Stimulated activated CD8-positive, alpha-beta memory T cell treated with anti-CD3 and anti-CD28 coated beads, Interleukin-4, amount 100 ng/mL, for 1 hour (primary cell): ENCODE data around the gene ATG4B.

Source experiments
- DNase-seq, 2 donors: peaks; one replicate each; pipeline ENCODE4 v3.0.0-alpha.2; 2020; ENCODE audit warnings: low read depth in 2 of 2, low spot score in 1 of 2

Gene ATG4B

DNA sequence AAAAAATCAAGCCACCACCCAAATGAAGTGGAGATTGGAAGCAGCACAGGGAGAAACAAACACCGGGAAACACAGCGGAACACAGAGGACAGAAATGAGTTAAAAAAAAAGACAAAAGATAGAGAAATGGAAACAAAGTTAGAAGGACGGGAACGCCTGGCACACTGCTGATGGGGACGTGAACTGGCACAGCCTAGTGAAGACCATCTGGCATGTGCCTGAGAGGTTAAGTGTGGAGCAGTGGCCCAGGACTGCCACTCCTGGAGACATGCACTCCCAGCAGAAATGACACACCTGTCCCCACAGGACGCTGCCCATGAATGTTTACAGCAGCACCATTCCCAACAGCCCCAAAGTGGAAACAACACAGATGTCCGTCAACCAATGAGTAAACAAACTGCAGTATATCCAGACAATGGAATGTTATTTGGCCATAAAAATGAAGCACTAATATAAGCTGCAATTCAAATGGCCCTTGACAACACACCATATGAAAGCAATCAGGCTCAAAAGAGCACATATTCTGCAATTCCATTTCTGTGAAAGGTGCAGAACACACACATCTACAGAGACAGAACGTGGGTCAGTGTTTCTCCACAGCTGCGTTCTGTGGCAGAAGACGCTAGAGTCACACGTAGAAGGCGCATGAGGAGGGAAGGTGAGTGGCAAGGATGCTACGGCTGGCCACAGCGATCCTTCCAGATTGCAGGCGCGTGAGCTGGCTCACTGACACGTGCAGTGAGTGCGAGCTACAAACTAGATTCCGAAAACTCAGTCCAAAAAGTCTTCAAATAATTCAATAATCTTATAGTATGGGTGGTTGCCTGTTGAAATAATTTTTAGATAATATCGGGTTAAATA lies 25.1 kb upstream of the ATG4B start:
- DNase-seq: no peak

DNA sequence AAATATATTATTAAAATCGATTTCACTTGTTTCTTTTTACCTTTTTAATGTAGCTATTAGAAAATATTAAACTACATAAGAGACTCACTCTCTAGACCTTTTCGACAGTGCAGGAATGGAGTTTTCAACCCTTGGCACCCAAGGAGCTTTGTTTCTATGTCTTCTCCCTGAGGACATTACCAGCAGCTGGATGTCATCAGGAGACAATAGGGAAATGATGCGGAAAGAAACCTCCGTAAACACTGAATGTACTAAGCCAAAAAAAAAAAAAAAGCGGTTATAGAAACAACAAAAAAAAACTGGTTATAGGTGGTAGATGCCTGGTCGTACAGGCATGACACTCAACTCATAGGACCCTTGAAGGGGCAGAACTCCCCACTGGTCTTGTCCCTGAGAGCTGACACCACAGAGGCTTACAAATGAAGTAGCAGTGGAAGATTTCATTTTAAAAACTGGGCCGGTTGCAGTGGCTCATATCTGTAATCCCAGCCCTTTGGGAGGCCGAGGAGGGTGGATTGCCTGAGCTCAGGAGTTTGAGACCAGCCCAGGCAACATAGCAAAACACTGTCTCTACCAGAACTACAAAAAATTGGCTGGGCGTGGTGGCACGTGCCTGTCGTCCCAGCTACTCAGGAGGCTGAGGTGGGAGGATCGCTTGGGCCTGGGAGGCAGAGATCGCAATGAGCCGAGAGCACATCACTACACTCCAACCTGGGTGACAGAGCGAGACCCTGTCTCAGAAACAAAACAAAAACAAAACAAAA lies 24.3 kb upstream of the ATG4B start:
- no peak for DNase-seq

DNA sequence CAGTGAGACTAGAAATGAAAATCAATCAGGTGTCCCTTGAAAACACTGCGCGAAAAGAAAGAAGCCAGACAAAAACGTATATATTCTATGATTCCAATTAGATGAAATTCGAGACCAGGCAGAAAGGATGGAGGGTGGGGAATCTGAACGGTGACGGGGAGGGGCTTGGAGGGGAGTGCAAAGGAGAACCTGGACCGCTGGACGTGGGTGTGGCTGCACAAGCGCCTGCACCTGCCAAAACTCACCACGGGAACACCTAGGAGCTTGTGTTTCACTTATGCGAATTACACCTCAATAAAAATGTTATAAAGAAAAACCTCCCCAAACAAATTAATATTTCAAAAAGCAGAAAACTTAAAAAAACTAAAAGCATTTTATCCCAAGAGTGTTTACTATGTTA lies 22.5 kb upstream of the ATG4B start:
- DNase-seq: no peak

DNA sequence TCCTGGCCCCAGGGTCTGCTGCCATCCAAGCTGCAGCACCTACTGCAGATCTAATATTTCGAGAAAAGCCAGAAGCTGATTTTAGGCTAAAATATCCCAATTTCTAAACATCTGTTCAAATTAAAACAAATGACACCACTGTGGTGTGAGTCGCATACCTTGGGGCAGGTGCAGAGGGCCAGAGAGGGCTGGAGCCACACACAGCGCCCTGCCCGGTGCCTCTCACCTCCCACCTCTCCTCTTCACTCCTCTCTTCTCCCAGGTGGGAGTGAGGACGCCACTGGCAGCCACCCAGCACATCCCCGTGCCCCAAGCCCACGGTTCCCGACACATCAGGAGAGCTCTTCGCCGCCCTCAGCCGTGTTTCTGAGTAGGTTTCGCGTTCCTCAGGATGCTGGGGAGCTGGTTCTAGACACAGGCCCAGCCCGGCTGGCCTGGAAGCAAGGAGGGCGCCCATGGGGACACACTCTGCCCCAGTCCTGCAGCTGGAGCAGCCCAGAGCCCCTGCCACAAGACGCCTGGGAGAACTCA lies 21.9 kb upstream of the ATG4B start:
- DNase-seq: no peak

DNA sequence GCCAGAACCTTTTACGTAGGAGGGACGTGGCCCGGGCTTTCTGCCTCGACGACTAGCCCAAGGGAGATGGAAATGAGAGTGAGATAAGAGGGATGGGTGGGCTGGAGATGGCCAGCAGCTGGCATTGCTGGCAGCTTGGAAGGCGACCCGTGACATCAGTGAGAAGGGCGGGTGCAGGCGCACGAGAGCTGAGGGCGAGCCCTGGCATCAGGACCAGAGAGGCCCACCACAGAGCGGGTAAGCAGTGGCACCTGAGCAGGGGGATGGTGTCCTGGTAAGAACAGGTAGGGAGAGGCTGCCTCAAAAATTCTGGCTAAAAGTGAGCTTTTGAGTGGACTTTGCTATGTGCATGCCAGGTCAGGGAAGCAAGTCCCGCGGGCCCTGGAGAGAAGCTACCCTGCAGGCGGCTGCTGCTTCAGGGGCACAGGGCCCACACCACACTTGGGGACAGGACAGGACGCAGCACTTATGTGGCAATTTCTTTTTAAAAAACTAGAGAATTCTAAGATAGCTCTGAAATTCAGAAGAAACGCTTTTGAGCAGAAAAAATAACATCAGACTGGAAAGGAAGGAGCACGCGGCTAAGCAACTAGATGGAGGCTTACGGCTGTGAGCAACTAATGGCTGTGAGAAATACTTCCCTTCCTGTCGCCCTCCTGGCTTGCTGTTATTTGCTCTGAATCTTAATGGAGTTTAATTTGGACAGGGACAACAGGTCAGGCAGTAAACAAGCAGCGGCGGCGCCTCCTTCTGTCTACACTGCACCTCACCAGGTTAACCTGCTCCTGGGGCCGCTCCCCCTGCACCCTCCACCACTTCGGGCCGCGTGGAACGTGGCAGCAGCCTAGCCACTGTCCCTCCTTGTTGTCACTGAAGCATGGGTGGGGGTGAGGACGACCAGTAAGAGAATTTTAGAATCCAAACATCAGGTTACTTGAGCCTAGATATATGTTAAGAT lies 21.0 kb upstream of the ATG4B start:
- DNase-seq: no peak

DNA sequence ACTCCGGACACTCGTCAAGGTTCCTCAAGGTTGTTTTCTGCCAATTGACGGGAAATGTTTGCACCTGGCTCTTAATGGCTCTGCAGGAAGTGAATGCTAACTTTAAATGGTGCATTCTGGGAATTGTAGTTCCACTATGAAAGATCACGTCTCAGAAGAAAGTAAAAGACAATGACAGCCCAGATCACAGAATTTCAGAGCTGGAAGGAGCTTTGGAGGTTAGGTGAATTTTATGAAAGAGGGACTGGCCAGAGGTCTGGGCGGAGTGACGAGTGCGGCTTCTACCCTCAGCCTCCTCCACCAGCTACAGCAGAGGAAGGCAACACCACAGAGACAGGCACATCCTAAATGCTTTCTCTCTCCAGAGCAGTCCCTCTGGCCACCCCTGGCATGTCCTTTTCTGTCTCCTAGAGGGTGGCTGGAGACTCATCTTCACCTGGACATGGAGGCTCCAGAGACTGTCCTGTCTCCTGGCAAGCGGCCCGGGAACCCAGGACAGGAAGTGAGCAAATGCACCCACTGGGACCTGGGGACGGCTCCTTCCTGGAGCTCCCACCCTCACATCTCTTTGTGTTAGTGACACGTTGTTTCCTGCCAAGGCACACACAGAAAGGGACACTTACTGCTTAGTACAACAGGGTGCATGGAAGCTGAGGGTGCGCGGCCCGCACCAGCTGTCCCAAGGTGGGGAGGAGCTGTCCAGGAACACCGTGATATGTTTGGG lies 19.9 kb upstream of the ATG4B start:
- no peak for DNase-seq

DNA sequence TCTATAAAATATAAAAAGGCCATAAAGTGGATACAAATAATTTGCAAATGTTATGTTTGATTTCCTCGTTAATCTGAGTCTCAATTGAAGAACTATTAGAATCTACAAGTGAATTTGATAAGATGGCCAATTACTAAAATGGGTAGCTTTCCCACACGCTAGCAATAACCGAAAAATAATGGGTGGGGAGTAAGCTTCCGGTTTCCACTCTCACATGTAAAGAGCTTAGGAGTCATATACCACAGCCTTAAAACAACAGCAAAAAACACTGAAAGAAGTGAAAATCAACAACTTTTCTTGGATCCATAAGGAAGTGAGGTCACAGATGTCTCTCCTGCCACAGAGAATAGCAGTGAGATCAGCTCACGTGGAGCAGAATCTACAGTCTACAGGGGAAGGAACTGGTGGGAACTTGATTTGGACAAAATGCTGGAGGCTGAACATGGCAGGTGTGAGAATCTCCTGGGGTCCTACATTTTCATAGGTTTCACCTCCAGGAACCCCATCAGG lies 19.1 kb upstream of the ATG4B start:
- DNase-seq: no peak

DNA sequence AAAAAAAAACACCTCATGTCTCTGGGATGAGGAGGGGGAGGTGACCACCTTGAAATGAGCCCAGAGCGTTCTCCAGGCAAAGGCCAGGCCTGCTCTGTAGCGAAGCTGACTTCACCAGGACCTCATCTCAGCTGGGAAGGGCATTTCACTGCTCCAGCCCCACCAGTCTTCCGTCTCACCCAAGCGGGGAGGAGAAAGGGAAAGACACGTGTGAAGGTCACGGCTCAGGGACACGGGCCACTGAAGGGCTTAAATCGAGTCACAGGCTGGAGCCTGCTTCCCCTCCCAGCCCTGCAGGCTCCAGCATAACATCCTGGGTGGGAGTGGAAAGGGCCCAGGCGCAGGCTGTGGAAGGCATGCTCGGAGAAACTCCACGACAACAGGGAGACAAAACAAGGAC lies 18.7 kb upstream of the ATG4B start:
- no peak for DNase-seq

DNA sequence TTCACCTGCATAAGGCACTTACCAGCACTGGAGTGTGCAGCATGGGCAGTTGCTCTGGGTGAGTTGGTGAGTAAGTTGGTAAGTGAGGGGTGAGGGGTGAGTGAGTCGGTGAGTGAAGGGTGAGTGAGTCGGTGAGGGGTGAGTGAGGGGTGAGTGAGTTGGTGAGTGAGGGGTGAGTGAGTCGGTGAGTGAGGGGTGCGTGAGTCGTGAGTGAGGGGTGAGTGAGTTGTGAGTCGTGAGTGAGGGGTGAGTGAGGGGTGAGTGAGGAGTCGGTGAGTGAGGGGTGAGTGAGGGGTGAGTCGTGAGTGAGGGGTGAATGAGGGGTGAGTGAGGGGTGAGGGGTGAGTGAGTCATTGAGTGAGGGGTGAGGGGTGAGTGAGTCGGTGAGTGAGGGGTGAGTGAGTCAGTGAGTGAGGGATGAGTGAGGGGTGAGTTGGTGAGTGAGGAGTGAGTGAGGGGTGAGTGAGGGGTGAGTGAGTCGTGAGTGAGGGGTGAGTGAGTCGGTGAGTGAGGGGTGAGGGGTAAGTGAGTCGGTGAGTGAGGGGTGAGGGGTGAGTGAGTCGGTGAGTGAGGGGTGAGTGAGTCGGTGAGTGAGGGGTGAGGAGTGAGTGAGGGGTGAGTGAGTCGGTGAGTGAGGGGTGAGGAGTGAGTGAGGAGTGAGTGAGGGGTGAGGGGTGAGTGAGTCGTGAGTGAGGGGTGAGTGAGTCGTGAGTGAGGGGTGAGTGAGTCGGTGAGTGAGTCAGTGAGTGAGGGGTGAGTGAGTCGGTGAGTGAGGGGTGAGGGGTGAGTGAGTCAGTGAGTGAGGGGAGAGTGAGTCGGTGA lies 17.7 kb upstream of the ATG4B start:
- no peak for DNase-seq

DNA sequence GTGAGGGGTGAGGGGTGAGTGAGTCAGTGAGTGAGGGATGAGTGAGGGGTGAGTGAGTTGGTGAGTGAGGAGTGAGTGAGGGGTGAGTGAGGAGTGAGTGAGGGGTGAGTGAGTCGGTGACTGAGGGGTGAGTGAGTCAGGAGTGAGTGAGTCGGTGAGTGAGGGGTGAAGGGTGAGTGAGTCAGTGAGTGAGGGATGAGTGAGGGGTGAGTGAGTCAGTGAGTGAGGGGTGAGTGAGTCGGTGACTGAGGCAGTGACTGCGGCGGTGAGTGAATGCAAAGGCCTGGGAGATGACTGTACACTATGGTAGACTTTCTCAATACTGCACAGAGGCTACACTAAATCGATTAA lies 17.1 kb upstream of the ATG4B start:
- DNase-seq: no peak

DNA sequence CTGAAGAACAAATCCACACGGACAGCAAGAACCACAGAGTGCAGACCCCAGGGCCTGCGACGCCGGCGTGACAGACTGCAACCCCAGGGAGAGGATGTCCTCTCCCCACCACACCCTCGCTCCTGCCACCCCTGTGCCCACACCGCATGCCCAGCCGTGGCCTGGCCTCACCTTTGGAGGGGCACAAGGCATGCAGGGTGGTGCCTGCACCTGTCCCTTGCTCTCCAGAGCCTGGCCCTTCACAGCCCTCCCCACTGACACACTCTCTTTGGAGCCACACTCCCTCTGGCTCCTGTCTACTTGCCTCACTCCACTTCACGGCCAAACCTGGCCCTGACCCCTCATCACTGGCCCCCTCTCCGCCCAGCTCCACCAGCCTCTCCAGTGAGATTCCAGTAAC lies 9.8 kb upstream of the ATG4B start:
- DNase-seq: no peak

DNA sequence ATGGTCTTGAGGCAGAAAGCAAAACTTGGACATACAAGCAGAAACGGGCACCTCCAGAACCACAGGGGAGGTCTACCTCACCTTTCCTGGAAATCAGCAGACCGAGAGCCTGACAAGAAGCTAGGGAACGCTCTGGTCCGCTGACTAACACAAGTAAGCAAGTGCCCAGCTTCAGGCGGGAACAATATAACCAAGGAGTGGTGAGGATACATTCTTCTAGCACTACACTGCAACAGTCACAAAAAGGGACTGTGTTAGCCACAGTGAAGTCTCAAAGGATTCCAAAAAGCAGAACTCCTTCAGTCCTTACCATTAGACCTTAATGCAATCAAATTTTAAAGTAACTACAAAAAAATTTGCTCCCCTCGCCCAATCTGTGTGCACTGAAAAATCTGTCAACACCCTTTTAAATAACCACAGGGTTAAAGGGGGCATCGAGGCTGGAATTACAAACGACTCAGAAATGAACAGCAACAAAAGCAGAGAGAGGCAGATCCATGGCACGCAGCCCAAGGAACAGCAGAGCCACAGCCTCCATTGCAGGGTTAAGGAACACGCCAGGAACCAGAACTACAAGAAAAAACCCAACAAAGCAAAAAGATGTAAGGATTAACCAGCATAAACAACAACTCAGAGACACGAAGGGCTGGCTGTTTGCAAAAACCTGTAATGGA lies 7.6 kb upstream of the ATG4B start:
- DNase-seq: no peak

DNA sequence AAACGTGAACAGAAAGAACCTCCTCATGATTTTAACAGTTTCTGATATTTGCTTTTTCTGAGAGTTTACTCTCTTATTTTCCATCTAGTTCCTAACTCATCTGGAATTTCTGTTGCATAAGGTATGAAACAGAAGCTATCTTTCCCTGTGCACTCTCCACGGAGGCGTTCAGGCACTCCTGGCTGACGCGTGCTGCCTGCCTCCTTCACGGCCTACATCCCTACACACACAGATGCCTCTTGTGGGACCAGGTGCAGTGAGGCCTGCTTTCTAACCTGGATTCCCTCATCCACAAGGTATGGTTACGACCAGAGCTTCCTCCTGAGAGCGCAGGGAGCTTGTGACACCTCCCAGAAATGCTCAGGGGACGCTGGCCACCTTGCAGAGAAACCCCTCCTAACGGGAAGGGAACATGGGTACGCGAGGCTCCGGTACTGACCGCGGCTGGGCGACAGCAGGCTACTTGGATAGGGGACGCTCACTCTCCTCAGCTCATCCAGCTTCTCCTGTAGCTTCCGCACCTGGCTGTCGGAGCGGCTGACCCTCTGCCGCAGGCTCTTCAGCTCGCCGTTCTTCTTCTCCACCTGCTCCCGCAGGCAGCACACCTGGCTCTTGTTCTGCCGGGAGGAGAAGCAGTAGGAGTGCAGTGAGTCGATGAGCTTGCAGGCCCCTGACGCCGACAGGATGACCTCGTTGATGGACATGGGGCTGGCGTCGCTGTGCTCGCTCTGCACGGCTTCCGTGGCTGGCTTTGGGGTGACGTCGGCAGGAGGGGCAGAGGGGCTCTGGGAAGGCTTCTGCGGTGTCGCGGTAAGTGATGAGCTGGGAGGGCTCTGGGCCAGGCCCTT lies 4.8 kb upstream of the ATG4B start:
- no peak for DNase-seq

DNA sequence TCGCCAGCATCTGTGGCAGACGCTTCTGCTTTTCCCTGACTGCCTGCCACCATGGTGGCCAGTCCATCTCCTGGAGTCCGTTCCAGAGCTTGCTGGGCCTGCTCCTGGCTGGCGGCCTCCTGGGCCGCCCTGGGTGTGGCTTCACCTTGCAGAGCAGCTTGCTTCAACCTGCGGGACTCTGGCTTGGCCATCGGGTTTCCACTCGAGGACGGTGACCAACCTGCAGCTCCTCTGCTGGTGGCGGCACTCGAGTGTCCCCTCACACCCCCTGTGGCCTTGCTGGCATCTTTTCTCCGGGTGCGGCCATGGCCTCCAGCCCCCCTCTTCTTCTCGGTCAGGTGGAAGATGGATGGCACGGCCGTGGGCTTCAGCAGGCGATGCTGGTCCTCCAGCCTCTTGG lies 3.9 kb upstream of the ATG4B start:
- no peak for DNase-seq

DNA sequence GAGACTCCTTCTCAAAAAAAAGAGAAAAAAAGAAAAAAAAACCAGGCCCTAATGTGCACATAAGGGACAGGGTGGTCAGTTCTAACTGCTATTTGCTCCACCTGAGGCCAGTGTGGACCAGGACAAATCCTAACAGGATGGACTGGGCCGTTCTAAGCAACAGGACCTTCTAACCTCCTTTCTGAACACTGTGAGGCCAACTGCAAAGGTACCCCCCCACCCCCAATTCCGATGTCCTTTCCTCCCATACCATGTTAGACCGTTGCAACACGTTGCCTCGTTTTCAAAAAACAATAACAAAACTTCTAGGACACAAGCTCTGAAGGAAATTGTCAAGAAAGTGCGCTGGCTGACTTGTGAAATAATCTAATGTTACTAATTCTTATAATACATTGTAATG lies 1.7 kb upstream of the ATG4B start:
- DNase-seq: no peak

DNA sequence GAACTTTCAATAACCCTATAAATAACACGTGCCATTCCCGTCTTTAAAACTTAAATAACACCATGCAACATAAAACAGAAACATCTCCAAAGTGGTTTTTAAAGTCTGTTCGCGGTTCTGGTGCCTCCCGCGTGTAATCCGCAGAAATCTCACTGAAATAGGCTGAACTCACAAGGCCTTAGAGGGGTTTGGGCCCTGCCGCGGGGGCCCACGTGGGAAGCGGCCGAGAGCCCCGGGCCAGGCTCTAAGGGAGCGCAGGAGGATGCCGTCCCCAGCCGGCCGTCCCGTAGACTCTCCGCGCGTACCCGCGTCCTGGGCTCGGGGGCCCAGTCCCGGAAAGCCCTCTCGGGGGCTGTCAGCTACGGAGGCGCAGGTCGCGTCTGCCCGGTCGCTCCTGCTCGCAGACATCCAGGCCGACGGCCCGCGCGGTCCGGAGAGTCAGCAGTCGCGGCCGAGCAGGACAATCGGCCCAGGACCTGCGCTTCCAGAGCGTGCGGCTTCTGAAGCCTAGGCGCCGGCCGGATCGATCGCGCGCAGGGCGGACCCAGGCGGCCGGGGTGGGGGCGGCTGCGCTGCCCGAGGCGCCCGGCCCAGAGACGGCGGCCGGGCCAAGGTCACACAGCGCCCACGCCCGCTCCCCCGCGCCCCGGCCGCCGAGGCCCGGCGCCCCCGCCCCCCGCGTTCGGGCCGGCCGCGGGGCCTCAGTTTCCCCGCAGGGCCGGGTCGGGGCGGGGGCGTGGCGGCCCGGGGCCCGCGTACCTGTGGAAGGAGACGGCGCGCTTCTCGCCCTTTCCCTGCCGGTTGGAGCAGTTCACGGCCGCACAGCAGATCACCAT lies 1.1 kb upstream of the ATG4B start:
- DNase-seq: no peak
